ENCODE measurements around the gene KCNH1. TPM values are rescaled to one million over a fixed set of nuclear protein-coding genes. Genes with fewer than 3 reads are reported as not detected.
A peak's percentile ranks its signal among the peaks of the same experiment; 100 is the strongest.

The KCNH1 gene
- polyA plus RNA-seq, 1 donor = 0.25 TPM

GRCh38 chr1:210728437-210729149 lies 405.4 kb downstream of the KCNH1 start:
- no peaks in the 10 kb centered on the region for H3K4me1 ChIP-seq (ENCODE audit: control insufficient read depth, insufficient read depth, low read length)
- H3K27me3 ChIP-seq (ENCODE audit: control insufficient read depth, insufficient read depth, low read length) = no peaks in the 10 kb centered on the region
- no peaks in the 10 kb centered on the region for H3K9me3 ChIP-seq (ENCODE audit: control insufficient read depth, low read depth, low read length)
- 100% methylated on average over 1 of the region's 4 CpGs for WGBS (ENCODE audit: insufficient coverage, low lambda C conversion rate)
- DNase-seq = no peak
- H3K4me3 ChIP-seq (ENCODE audit: low read length) = no peak overlapping the region
- H3K27ac ChIP-seq (ENCODE audit: low read length) = no peak overlapping the region
- no peaks in the 10 kb centered on the region for H3K36me3 ChIP-seq (ENCODE audit: control insufficient read depth, insufficient read depth, low read length)

DNA sequence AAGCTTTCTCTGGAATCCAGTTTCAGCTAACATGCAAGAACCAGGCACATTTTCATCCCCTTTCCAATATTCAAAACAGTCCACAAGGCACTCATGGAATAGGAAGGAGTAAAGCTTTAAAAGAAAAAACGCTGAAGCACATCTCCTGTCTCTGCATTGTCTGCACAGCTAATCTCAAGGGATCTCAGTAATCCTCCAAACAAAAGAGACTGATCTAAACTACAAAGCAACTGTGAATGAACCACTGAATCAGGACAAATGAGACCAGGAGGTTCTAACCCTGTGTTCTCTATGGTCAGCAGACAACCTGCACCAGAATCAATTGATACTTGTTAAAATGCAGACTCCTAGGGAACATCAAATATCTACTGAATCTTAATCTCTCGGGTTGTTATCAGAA lies 406.2 kb downstream of the KCNH1 start:
- no peak overlapping the region for H3K4me3 ChIP-seq (ENCODE audit: low read length)
- H3K27ac ChIP-seq (ENCODE audit: low read length) = no peak overlapping the region
- no CpG with 5 or more reads among the region's 2 CpGs for WGBS (ENCODE audit: insufficient coverage, low lambda C conversion rate)
- H3K36me3 ChIP-seq (ENCODE audit: control insufficient read depth, insufficient read depth, low read length) = no peaks in the 10 kb centered on the region
- no peaks in the 10 kb centered on the region for H3K4me1 ChIP-seq (ENCODE audit: control insufficient read depth, insufficient read depth, low read length)
- no peaks in the 10 kb centered on the region for H3K9me3 ChIP-seq (ENCODE audit: control insufficient read depth, low read depth, low read length)
- no peak for DNase-seq
- no peaks in the 10 kb centered on the region for H3K27me3 ChIP-seq (ENCODE audit: control insufficient read depth, insufficient read depth, low read length)

DNA sequence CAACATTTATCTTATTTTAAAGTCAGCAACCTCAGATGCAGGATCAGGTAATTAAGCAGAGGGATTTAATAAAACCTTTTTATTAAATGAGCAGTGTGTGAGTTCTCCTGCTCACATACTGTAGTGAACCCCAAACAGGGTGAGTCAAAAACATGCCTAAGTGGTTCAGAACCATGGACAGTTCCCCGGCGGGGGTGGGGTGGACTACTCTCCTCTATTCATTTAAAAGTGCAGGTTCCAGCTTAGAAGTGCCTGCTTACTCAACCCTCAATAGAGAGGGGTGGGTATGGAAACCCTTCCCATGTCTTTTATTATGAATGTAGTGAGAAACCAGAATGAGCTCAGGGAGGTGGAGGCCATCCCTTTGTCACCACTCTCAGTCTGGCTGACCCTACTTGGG lies 407.3 kb downstream of the KCNH1 start:
- H3K4me3 ChIP-seq (ENCODE audit: low read length) = no peak overlapping the region
- no peaks in the 10 kb centered on the region for H3K27me3 ChIP-seq (ENCODE audit: control insufficient read depth, insufficient read depth, low read length)
- H3K9me3 ChIP-seq (ENCODE audit: control insufficient read depth, low read depth, low read length) = no peaks in the 10 kb centered on the region
- no peak overlapping the region for H3K27ac ChIP-seq (ENCODE audit: low read length)
- H3K4me1 ChIP-seq (ENCODE audit: control insufficient read depth, insufficient read depth, low read length) = no peaks in the 10 kb centered on the region
- no peaks in the 10 kb centered on the region for H3K36me3 ChIP-seq (ENCODE audit: control insufficient read depth, insufficient read depth, low read length)
- DNase-seq = no peak
- no CpG with 5 or more reads among the region's 2 CpGs for WGBS (ENCODE audit: insufficient coverage, low lambda C conversion rate)

DNA sequence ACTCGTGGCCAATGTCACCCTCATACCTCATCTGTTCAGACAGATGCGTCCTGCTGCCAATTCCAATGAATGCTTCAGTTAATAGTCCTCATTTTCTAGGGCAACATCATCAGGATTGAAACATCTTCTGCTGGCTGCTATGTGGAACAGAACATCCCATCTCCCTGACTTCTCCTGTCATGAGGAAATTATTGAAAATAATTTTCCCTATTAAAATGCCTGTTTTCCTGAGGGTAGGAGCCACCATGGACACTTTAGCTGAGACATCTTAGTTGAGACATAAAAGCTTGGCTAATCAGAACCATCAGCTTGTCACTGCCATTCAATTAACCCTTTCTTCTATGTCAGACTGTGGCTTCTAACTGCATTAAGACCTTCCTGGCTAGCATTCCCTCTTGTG lies 409.2 kb downstream of the KCNH1 start:
- WGBS (ENCODE audit: insufficient coverage, low lambda C conversion rate) = no CpG with 5 or more reads among the region's 2 CpGs
- Histone ChIP-seq H3K4me3 (ENCODE audit: low read length) (no peak overlapping the region), H3K36me3 (ENCODE audit: control insufficient read depth, insufficient read depth, low read length) (no peaks in the 10 kb centered on the region), H3K27ac (ENCODE audit: low read length) (no peak overlapping the region), H3K9me3 (ENCODE audit: control insufficient read depth, low read depth, low read length) (no peaks in the 10 kb centered on the region), H3K27me3 (ENCODE audit: control insufficient read depth, insufficient read depth, low read length) (no peaks in the 10 kb centered on the region), H3K4me1 (ENCODE audit: control insufficient read depth, insufficient read depth, low read length) (no peaks in the 10 kb centered on the region)
- no peak for DNase-seq

DNA sequence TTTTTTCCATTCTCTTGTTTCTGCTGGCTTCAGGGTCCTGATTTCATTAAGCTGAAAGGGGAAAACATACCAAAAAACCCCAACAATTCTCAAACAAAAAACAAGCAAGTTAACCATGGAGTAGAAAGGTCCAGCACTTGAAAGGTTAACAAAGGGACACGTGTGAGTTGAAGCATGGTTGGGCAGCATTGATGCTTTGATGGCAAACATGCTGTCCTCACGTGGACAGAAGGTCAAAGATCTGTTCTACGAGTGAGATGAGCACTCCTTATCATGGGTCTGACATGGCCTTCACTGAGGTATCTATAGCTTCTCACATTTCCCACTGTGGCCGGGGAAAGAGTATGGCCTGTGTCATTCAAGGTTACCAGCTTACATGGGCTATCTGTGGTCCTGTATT lies 410.3 kb downstream of the KCNH1 start:
- H3K4me1 ChIP-seq (ENCODE audit: control insufficient read depth, insufficient read depth, low read length) = no peaks in the 10 kb centered on the region
- no peak for DNase-seq
- no peak overlapping the region for H3K27ac ChIP-seq (ENCODE audit: low read length)
- no peaks in the 10 kb centered on the region for H3K27me3 ChIP-seq (ENCODE audit: control insufficient read depth, insufficient read depth, low read length)
- H3K9me3 ChIP-seq (ENCODE audit: control insufficient read depth, low read depth, low read length) = no peaks in the 10 kb centered on the region
- H3K4me3 ChIP-seq (ENCODE audit: low read length) = no peak overlapping the region
- no peaks in the 10 kb centered on the region for H3K36me3 ChIP-seq (ENCODE audit: control insufficient read depth, insufficient read depth, low read length)
- 33% methylated on average over 1 of the region's 4 CpGs for WGBS (ENCODE audit: insufficient coverage, low lambda C conversion rate)

DNA sequence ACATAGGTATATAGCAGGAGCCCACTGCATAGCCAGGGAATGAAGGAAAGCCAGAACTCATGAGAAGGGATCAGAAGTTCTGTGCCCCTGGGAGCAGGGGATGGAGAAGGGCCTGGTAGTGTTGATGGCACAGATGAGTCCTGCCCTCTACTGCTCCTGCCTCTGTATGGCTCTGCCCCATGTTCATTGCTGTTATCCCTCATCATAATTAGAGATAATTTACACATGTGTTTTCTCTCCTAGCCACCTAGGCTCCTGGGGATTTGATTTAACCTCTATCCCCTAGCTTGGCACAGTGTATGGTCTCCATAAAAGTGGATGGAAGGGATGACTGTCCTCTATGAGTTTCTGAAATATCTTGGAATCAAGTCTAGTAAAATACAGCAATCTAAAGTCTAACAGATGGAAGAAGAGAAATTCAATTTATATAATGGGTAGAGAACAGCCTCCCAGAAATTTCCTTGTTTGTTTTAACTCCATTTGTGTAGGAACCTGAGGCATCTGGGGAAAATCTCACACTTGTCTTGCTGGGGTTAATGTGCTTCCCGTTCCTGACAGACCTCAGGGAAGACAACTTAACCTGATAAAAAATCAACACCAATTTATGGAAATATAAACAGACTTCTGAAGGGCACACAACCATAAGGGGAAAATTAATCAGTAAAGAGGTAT lies 411.4 kb downstream of the KCNH1 start:
- Histone ChIP-seq H3K9me3 (ENCODE audit: control insufficient read depth, low read depth, low read length) (no peaks in the 10 kb centered on the region), H3K4me1 (ENCODE audit: control insufficient read depth, insufficient read depth, low read length) (no peaks in the 10 kb centered on the region), H3K36me3 (ENCODE audit: control insufficient read depth, insufficient read depth, low read length) (no peaks in the 10 kb centered on the region), H3K4me3 (ENCODE audit: low read length) (no peak overlapping the region), H3K27ac (ENCODE audit: low read length) (no peak overlapping the region), H3K27me3 (ENCODE audit: control insufficient read depth, insufficient read depth, low read length) (no peaks in the 10 kb centered on the region)
- no CpG with 5 or more reads among the region's 1 CpG for WGBS (ENCODE audit: insufficient coverage, low lambda C conversion rate)
- DNase-seq = no peak

DNA sequence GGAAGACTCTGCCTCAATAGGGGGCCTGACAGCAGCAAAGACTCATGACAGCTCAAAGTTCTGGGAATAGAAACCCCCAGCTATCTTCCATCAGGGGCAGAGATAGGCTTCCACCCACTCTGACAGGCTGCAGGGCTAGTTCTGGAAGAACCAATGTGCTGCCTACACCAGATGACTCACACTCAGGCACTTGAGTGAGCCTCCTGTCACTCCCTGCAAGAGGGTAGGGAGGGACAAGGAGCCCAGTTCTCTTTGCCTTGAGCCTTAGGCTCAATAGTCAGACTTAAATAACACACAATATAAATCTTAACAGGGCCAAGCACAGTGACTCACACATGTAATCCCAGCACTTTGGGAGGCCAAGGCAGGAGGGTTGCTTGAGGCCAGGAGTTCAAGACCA lies 418.9 kb downstream of the KCNH1 start:
- Histone ChIP-seq H3K4me1 (ENCODE audit: control insufficient read depth, insufficient read depth, low read length) (no peaks in the 10 kb centered on the region), H3K27ac (ENCODE audit: low read length) (no peak overlapping the region), H3K4me3 (ENCODE audit: low read length) (no peak overlapping the region), H3K36me3 (ENCODE audit: control insufficient read depth, insufficient read depth, low read length) (no peaks in the 10 kb centered on the region), H3K9me3 (ENCODE audit: control insufficient read depth, low read depth, low read length) (no peaks in the 10 kb centered on the region), H3K27me3 (ENCODE audit: control insufficient read depth, insufficient read depth, low read length) (no peaks in the 10 kb centered on the region)
- DNase-seq = no peak

- no peaks in the 10 kb centered on the region for H3K9me3 ChIP-seq (ENCODE audit: control insufficient read depth, low read depth, low read length)
- H3K36me3 ChIP-seq (ENCODE audit: control insufficient read depth, insufficient read depth, low read length) = no peaks in the 10 kb centered on the region
- no peak overlapping the region for H3K27ac ChIP-seq (ENCODE audit: low read length)
- no peak for DNase-seq
- no peak overlapping the region for H3K4me3 ChIP-seq (ENCODE audit: low read length)
- no CpG with 5 or more reads among the region's 7 CpGs for WGBS (ENCODE audit: insufficient coverage, low lambda C conversion rate)
- no peaks in the 10 kb centered on the region for H3K27me3 ChIP-seq (ENCODE audit: control insufficient read depth, insufficient read depth, low read length)
- H3K4me1 ChIP-seq (ENCODE audit: control insufficient read depth, insufficient read depth, low read length) = no peaks in the 10 kb centered on the region
These were observed 421.9 kb downstream of the KCNH1 start for GRCh38 chr1:210711825-210712612.

DNA sequence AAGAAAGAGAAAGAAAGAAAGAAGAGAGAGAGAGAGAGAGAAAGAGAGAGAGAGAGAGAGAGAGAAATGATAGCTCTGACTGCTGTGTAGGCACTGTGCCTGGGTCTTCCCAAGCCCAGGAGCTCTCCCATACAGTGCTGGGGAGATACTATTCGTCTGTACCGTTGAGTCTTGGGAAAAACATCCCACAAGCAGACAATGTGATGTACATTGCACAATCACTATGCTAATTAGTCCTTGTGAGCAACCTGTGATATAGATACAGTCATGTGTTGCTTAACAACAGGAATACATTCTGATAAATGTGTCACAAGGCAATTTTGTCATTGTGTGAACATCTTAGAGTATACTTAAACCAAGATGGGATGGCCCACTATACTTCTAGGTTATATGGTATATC lies 424.2 kb downstream of the KCNH1 start:
- Histone ChIP-seq H3K4me1 (ENCODE audit: control insufficient read depth, insufficient read depth, low read length) (no peaks in the 10 kb centered on the region), H3K9me3 (ENCODE audit: control insufficient read depth, low read depth, low read length) (no peaks in the 10 kb centered on the region), H3K4me3 (ENCODE audit: low read length) (no peak overlapping the region), H3K36me3 (ENCODE audit: control insufficient read depth, insufficient read depth, low read length) (no peaks in the 10 kb centered on the region), H3K27ac (ENCODE audit: low read length) (no peak overlapping the region), H3K27me3 (ENCODE audit: control insufficient read depth, insufficient read depth, low read length) (no peaks in the 10 kb centered on the region)
- peak in 1 of 2 donors; percentile 9 for DNase-seq
- no CpG with 5 or more reads among the region's 2 CpGs for WGBS (ENCODE audit: insufficient coverage, low lambda C conversion rate)

DNA sequence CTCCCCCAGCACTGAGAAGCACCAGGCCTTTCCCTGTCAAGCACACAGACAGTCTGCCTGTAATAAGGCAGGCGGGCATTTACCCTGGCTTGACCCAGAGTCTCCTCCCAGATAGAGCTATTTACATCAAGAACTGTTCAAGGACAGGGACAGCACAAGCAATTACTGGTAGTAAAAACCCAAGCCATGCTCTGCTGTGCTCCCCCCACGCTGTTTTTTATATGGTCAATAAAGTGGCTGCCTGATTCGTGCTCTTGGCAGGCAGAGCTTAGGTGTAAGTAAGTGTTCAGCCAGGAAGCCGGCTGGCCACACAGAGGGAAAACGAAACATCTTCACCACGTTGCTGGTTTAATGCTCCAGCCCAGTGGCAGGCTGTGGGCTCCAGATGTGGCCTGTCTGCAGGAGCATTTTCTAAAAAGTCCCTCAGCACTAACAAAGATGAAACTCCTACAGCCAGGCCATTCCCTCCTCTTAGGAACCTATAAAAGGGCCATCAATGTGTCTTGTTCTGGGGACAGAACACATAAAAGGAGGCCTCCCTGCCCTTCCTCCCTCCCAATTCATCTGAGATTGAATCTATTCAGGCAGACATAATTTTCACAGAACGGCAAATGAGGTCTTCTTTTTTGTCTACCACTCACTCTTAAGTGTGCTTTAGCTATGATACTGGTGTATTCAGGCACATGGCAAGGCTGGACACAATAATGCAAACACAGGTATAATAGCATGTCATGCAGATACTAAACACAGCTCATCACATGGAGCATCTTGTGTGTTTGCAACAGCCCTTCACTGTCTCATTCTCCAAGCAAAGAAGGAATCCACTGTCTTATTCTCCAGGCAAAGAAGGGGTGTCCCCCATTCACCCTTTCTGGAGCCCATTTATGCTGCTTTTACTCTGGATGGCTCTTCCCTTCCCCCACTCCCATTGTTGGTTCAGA lies 426.4 kb downstream of the KCNH1 start:
- H3K27me3 ChIP-seq (ENCODE audit: control insufficient read depth, insufficient read depth, low read length) = no peaks in the 10 kb centered on the region
- no peaks in the 10 kb centered on the region for H3K4me1 ChIP-seq (ENCODE audit: control insufficient read depth, insufficient read depth, low read length)
- no CpG with 5 or more reads among the region's 7 CpGs for WGBS (ENCODE audit: insufficient coverage, low lambda C conversion rate)
- no peak for DNase-seq
- H3K4me3 ChIP-seq (ENCODE audit: low read length) = no peak overlapping the region
- H3K9me3 ChIP-seq (ENCODE audit: control insufficient read depth, low read depth, low read length) = no peaks in the 10 kb centered on the region
- no peak overlapping the region for H3K27ac ChIP-seq (ENCODE audit: low read length)
- no peaks in the 10 kb centered on the region for H3K36me3 ChIP-seq (ENCODE audit: control insufficient read depth, insufficient read depth, low read length)

Measured in large intestine (tissue), 3 donors.